GM12801 (cell line): ENCODE results near the gene POMGNT2.

Experiments used
- TF ChIP-seq, protein P1 (sequence below): IDR thresholded peaks from one replicate; pipeline ENCODE4 v1.5.1; 2011; ENCODE audit warnings: control low read depth; ENCODE audit not compliant: insufficient read length; ENCODE audit errors: extremely low read depth

Gene POMGNT2

DNA sequence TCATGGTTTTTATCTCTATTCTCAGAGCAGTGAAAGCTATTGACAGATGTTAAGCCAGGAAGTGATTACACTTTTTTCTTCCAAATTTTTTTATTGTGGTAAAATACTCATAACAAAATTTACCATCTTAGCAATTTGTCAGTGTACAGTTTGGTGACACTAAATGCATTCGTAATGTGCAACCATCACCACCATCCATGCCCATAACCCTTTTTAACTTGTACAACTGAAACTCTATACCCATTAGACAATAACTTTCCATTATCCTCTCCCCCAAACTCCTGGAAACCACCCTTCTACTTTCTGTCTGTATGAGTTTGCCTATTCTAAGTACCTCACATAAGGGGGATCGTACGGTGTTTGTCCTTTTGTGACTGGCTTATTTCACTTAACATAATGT lies 15.1 kb upstream of the POMGNT2 start:
- TF ChIP-seq, protein P1, sequence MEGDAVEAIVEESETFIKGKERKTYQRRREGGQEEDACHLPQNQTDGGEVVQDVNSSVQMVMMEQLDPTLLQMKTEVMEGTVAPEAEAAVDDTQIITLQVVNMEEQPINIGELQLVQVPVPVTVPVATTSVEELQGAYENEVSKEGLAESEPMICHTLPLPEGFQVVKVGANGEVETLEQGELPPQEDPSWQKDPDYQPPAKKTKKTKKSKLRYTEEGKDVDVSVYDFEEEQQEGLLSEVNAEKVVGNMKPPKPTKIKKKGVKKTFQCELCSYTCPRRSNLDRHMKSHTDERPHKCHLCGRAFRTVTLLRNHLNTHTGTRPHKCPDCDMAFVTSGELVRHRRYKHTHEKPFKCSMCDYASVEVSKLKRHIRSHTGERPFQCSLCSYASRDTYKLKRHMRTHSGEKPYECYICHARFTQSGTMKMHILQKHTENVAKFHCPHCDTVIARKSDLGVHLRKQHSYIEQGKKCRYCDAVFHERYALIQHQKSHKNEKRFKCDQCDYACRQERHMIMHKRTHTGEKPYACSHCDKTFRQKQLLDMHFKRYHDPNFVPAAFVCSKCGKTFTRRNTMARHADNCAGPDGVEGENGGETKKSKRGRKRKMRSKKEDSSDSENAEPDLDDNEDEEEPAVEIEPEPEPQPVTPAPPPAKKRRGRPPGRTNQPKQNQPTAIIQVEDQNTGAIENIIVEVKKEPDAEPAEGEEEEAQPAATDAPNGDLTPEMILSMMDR = no peak

DNA sequence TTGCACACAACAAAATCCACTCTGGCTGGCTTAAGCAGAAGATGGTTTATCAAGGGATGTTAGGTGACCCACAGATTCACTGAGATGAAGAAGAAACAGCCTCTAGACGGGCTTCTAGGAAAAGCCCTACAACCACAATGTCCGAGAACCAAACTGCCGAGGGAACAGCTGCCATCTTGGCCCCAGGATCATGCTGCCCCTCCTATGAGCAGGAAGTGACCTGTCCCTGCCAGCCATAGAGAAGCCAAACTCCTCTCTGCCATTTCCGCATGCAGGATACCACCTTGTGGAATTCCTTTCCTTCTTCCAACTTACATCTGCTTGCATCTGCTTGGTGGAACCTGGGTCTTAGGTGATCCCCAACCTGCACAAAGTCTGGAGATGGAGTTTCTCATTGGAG lies 11.4 kb upstream of the POMGNT2 start:
- TF ChIP-seq, protein P1 = no peak

DNA sequence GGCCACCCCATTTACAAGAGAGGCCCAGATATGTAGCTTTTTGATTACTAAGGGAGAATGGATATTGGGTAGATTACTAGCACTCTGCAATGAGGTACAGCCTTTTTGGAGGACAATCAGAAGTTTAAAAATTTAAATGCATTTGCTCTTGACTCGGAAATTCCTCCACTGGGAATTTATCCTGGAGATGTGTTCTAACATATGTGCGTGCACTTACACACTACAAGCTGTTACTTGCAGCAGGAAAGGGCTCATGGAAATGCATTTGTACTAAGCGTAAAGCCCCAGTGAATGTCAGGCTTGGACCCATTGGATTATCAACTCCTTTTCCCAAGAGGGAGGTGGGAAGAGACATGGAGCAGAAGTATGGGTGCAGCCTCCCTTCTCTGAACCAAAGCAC lies 7.8 kb upstream of the POMGNT2 start:
- TF ChIP-seq, protein P1 = no peak

- TF ChIP-seq, protein P1 = no peak
These were observed 382 bp upstream of the POMGNT2 start for GRCh38 chr3:43106293-43106628.

DNA sequence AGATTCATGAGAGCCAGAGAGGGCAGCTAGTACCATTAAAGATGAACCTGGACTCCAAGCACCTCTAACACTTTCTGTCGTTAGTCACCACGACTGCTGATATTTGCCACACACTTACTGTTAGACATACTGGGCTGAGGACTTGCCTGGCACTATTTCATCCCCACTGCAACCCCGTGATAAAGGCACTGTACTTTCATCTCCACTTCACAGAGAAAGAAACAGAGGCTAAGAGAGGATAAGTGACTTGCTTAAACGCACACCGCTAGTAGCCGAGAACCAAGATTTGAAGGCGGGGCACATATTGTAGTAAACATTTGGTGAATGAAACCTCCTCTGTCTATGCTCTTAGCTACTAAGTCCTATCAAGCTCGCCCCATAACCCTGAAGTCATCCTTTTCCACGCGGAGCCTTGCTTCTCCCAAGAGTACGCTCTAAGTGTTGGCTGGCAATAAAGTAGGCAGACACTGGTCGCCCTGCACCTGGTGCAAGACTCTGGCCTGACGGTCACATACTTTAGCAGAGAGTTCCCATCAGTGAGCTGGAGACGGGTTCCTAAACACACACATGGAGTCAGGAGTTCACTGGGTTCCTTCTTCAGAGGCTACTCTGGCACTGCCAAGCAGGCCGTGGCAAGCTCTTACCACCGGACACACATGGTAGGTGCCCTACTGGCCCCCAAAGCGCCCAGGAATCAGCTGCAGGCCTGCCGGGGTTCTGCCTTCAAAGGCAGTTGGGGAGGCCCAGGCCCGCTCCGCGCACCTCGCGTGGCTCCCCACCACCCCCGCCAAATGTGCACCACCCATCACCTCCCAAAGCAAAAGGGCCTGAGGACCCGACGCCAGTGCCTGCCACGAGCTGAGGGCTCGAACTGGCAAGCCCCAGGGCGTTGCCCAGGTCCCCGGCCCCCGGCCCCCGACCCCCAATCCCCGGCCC lies 951 bp downstream of the POMGNT2 start:
- TF ChIP-seq, protein P1 = no peak

DNA sequence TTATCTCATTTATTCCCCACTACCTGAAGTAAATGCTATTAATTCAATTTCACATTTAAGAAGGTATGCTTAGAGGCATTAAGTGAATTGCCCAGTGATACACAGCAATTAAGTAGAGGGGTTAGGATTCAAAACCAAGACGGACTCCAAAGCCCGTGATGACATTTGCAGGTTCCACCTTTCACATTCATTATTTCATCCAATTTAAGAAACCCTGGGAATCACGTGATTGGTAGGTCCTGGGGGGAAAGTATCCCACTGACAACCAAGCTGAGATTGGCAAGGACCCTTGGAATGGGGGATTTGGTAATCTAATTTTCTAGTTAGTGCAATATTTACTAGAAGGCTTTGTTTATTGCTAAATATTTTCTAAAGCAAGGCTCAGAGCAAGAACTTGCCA lies 1.8 kb downstream of the POMGNT2 start:
- TF ChIP-seq, protein P1 = no peak

GRCh38 chr3:43102773-43103480 lies 3.0 kb downstream of the POMGNT2 start:
- TF ChIP-seq, protein P1 = no peak
